Naive B cell (primary cell): Measurements from ENCODE around the gene SEMA4G. TPM values are rescaled to one million over a fixed set of nuclear protein-coding genes. Genes with fewer than 3 reads are reported as not detected.

Experiments used
- ATAC-seq, 2 donors: fragments of 150-1000 bp; cut with Tn5 transposase; 2 replicates each; pipeline ENCODE4 v1.10.0; 2021; ENCODE audit warnings: low read depth in 2 of 2, mild to moderate bottlenecking in 2 of 2, moderate library complexity in 2 of 2
- DNase-seq: peaks from one replicate; pipeline ENCODE4 v3.0.0; 2022
- H3K27ac Mint-ChIP-seq, 6 donors: one replicate each; pipeline ENCODE4 v1.8.0; 2020 to 2022; ENCODE audit warnings: mild to moderate bottlenecking in 6 of 6, mixed read lengths in 6 of 6, moderate library complexity in 5 of 6, inconsistent platforms in 2 of 6
- H3K27me3 Mint-ChIP-seq, 3 donors: one replicate each; pipeline ENCODE4 v1.8.0; 2021 to 2022; ENCODE audit warnings: mixed read lengths in 3 of 3, mild to moderate bottlenecking in 1 of 3
- H3K36me3 Mint-ChIP-seq, 2 donors: one replicate each; pipeline ENCODE4 v1.8.0; 2020 to 2022; ENCODE audit warnings: mixed read lengths in 2 of 2, inconsistent platforms in 1 of 2, mild to moderate bottlenecking in 1 of 2
- H3K4me1 Mint-ChIP-seq, 3 donors: one replicate each; pipeline ENCODE4 v1.8.0; 2020 to 2022; ENCODE audit warnings: mixed read lengths in 3 of 3, inconsistent platforms in 1 of 3, mild to moderate bottlenecking in 1 of 3, moderate library complexity in 1 of 3
- H3K4me3 Mint-ChIP-seq, 8 donors: one replicate each; pipeline ENCODE4 v1.8.0; 2020 to 2022; ENCODE audit warnings: mild to moderate bottlenecking in 8 of 8, mixed read lengths in 8 of 8, moderate library complexity in 8 of 8, inconsistent platforms in 2 of 8
- H3K9me3 Mint-ChIP-seq, 7 donors: one replicate each; pipeline ENCODE4 v1.8.0; 2020 to 2022; ENCODE audit warnings: mixed read lengths in 7 of 7, mild to moderate bottlenecking in 5 of 7, inconsistent platforms in 2 of 7, moderate library complexity in 1 of 7
- polyA plus RNA-seq, 6 donors: library from polyadenylated mRNA; unstranded; fragments of 300-500 nt; fragmentation: Illumina TruSeq; gene quantifications; one replicate each; pipeline ENCODE4 v1.2.3, GENCODE V29; 2021; ENCODE audit warnings: low read depth in 6 of 6

SEMA4G gene
- polyA plus RNA-seq, 6 donors from 2014 or later = not detected

DNA sequence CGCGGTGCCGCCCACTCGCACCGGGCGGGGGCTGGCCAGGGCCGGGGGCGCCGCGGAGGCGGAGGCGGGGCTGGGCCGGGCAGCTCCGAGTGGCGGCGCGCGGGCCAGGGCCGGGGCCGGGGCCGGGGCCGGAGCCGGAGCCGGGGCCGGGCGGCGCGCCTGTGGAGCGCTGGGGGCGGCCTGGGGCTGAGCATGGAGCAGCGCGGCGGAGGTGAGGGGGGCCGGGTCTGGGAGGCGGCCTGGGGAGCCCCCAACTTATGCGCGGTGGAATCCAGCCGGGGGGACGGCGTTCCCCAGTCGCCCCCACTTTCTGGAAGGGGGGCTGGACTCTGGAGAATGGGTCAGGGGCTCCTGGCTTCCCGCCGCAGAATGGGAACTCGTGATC lies 30.4 kb downstream of the SEMA4G start, which contains the start of gene LZTS2:
TSS of gene LZTS2 (plus strand) at position 67 of the 385 bp plus-strand sequence. CDS start 2,731 bp downstream, outside the sequence.
- Mint-ChIP-seq H3K27me3 (no peaks in the 10 kb centered on the region), H3K9me3 (no peaks in the 10 kb centered on the region), H3K4me3 (peak within 1 kb of the TSS; percentile 81 to 98 (median 90)), H3K4me1 (peaks cover 23 to 40% (median 34%) of the 10 kb centered on the region in 3 donors), H3K36me3 (no peaks in the 10 kb centered on the region), H3K27ac (peak within 1 kb of the TSS; percentile 86 to 99 (median 96))
- ATAC-seq = no peak
- no peak for DNase-seq

DNA sequence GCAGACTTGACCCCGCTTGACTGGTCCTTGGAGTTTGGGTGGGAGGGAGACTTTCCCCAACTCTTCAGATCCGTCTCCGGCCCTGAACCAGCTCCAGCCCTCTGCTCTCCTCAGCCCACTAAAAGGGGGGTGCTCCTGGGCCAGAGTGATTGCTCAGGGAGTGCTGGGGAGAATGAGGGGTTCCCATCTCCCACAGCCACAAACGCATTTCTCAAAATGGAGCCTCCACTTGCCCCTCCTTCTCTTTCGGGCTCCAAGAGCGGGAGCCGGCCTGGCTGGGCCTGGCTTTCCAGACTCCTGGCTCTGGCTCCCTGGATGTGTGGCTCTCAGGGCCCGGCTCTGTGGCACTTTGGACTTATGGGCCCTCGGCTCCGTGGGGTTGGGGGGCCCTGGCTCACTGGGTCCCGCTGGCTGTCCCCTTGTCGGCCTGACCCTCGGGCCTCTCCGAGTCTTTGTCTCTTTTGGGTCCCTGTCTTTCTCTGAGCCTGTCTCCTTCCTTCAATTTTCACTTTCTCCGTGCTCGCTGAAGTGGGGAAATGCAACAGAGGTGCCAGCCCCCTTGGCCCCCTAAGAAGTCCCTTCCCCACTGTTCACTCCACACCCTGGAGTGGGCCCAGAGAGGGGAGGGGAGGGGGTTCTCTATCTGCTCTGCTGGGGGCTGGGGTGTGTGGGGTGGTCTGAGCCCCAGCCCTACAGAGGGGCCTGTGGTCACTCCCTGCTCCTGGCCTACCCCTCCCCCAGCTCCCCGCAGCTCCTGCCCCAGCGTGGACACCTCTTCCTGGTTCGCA lies 31.0 kb downstream of the SEMA4G start:
- ATAC-seq (no peak), DNase-seq (no peak)
- peak overlapping the region in 3 of 6 donors; percentile 26 to 87 (median 86) for H3K27ac Mint-ChIP-seq
- peaks cover 23 to 40% (median 34%) of the 10 kb centered on the region in 3 donors for H3K4me1 Mint-ChIP-seq
- no peaks in the 10 kb centered on the region for H3K36me3 Mint-ChIP-seq
- peak overlapping the region; percentile 55 to 90 (median 84) for H3K4me3 Mint-ChIP-seq
- no peaks in the 10 kb centered on the region for H3K27me3 Mint-ChIP-seq
- H3K9me3 Mint-ChIP-seq = no peaks in the 10 kb centered on the region

DNA sequence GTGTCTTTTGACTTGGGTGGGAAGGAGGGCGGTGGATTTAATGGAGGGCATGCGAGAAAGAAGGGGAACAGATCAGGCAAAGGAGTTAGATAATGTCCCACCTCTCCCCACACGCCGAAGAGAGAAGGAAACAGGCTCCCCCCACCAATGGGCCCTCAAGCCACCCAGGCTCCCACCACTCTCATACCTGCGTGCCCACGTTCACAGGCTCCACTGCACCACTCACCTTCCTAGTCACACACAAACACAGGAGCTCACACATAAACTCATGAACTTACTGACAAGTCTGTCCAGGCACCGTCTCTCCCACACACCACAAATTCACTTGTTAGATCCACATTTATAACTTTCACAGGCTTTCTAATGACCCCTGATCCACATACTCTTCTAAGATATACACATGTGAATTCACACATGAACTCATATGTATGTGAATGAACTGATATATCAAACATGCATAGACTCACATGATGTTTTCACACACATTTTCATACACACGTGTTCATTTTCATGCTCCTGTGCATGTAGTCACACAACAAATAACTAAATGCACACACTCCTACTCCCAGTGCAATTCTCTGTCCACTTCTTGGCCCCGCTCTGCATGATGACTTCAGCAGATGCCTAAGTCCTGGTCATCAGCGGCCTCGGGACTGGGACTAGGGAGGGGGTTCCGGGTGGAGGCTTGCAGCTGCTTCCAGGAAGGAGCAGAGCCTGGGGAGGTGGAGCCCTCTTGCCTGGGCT lies 31.8 kb downstream of the SEMA4G start:
- DNase-seq (no peak), ATAC-seq (no peak)
- H3K27me3 Mint-ChIP-seq = no peaks in the 10 kb centered on the region
- H3K36me3 Mint-ChIP-seq = no peaks in the 10 kb centered on the region
- peak overlapping the region in 4 of 6 donors; percentile 0 to 93 (median 86) for H3K27ac Mint-ChIP-seq
- peak overlapping the region; percentile 23 to 84 (median 79) for H3K4me3 Mint-ChIP-seq
- no peaks in the 10 kb centered on the region for H3K9me3 Mint-ChIP-seq
- H3K4me1 Mint-ChIP-seq = peaks cover 23 to 34% (median 32%) of the 10 kb centered on the region in 3 donors

DNA sequence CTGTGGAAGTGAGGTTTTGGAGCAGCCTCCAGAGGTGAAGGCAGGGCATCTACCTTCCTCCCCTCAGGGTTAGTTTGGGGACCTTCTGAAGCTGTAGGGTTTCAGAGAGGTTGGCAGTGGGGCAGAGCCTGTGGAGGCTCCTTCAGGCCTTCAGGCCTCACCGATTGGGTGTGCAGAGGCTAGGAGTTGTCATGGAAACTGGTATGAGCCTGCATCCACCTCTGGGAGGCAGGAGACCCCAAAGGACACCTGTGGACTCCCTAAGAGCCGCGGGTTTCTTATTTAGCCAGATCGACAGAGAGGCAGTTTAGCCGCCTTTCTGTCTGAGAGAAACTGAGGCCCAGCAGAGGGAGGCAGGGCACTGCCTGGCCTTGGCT lies 32.3 kb downstream of the SEMA4G start:
- Mint-ChIP-seq H3K9me3 (no peaks in the 10 kb centered on the region), H3K4me1 (peaks cover 18 to 28% (median 27%) of the 10 kb centered on the region in 3 donors), H3K27ac (peak overlapping the region in 1 of 6 donors; percentile 86), H3K4me3 (peak overlapping the region in 4 of 8 donors; percentile 63 to 84 (median 76)), H3K36me3 (no peaks in the 10 kb centered on the region), H3K27me3 (no peaks in the 10 kb centered on the region)
- DNase-seq (no peak), ATAC-seq (no peak)

DNA sequence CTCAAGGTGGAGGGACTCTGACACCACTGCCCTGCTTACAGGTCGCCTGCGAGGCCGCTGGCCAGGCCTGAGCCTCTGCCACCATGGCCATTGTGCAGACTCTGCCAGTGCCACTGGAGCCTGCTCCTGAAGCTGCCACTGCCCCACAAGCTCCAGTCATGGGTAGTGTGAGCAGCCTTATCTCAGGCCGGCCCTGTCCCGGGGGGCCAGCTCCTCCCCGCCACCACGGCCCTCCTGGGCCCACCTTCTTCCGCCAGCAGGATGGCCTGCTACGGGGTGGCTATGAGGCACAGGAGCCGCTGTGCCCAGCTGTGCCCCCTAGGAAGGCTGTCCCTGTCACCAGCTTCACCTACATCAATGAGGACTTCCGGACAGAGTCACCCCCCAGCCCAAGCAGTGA lies 33.2 kb downstream of the SEMA4G start:
- H3K27me3 Mint-ChIP-seq = no peaks in the 10 kb centered on the region
- no peaks in the 10 kb centered on the region for H3K9me3 Mint-ChIP-seq
- H3K27ac Mint-ChIP-seq = no peak overlapping the region
- no peaks in the 10 kb centered on the region for H3K36me3 Mint-ChIP-seq
- ATAC-seq (no peak), DNase-seq (no peak)
- H3K4me3 Mint-ChIP-seq = no peak overlapping the region
- peaks cover 18 to 26% (median 26%) of the 10 kb centered on the region in 3 donors for H3K4me1 Mint-ChIP-seq

DNA sequence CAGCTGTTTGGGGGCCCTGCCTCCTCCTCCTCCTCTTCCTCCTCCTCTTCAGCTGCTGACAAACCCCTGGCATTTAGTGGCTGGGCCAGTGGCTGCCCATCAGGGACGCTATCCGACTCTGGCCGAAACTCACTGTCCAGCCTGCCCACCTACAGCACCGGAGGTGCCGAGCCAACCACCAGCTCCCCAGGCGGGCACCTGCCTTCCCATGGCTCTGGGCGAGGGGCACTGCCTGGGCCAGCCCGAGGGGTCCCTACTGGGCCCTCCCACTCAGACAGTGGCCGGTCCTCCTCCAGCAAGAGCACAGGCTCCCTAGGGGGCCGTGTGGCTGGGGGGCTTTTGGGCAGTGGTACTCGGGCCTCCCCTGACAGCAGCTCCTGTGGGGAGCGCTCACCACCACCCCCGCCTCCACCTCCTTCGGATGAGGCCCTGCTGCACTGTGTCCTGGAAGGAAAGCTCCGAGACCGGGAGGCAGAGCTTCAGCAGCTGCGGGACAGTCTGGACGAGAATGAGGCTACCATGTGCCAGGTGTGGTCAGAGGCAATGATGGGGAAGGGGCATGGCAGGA lies 34.4 kb downstream of the SEMA4G start:
- H3K27ac Mint-ChIP-seq = no peak overlapping the region
- no peaks in the 10 kb centered on the region for H3K27me3 Mint-ChIP-seq
- no peaks in the 10 kb centered on the region for H3K36me3 Mint-ChIP-seq
- no peak for ATAC-seq
- H3K4me3 Mint-ChIP-seq = peak overlapping the region in 1 of 8 donors; percentile 44
- no peaks in the 10 kb centered on the region for H3K9me3 Mint-ChIP-seq
- peaks cover 12 to 17% (median 16%) of the 10 kb centered on the region in 3 donors for H3K4me1 Mint-ChIP-seq
- DNase-seq = no peak

DNA sequence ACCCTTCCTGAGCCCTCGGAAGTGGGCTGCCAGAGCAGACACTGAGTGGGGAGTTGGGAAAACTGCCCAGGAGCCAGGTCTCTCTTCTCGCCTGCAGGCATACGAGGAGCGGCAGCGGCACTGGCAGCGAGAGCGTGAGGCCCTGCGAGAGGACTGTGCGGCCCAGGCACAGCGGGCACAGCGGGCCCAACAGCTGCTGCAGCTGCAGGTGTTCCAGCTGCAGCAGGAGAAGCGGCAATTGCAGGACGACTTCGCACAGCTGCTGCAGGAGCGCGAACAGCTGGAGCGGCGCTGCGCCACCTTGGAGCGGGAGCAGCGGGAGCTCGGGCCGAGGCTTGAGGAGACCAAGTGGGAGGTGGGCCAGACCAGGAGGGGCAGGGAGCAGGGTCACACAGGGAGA lies 36.1 kb downstream of the SEMA4G start:
- no peaks in the 10 kb centered on the region for H3K27me3 Mint-ChIP-seq
- no peaks in the 10 kb centered on the region for H3K9me3 Mint-ChIP-seq
- no peaks in the 10 kb centered on the region for H3K36me3 Mint-ChIP-seq
- no peak overlapping the region for H3K4me3 Mint-ChIP-seq
- peaks cover 10% of the 10 kb centered on the region in 3 donors for H3K4me1 Mint-ChIP-seq
- DNase-seq (no peak), ATAC-seq (no peak)
- H3K27ac Mint-ChIP-seq = no peak overlapping the region

DNA sequence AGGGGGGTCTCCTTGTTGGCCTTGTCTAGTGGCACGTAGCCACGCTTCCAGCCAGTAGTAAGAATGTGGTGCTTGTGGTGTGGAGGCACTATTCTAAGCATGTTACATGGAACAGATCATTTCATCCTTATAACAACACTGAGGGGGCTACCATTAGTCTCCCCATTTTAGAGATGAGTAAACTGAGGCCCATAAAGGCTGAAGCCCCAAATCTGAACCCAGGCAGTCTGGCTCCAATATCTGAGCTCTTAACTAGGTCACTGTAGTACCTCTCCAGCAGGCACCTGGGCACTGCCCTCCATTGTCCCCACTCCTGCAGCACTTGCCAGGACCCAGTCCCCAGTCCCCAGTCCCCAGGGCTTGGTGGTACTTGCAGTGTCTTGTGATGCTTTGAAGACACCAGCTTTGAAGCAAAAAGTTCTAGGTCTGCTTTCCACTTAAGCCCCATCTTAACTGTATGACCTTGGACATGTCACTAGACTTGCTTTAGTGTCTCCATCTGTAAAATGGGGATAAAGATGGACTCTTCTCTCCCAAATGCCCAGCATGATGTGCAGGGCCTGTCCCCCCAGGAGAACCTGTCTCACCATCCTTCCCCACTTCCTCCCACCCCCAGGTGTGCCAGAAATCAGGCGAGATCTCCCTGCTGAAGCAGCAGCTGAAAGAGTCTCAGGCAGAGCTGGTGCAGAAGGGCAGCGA lies 36.7 kb downstream of the SEMA4G start:
- Mint-ChIP-seq H3K9me3 (no peaks in the 10 kb centered on the region), H3K27me3 (no peaks in the 10 kb centered on the region), H3K4me3 (no peak overlapping the region), H3K36me3 (no peaks in the 10 kb centered on the region), H3K27ac (no peak overlapping the region), H3K4me1 (peaks cover 3 to 7% (median 6%) of the 10 kb centered on the region in 3 donors)
- DNase-seq = no peak
- ATAC-seq = no peak

DNA sequence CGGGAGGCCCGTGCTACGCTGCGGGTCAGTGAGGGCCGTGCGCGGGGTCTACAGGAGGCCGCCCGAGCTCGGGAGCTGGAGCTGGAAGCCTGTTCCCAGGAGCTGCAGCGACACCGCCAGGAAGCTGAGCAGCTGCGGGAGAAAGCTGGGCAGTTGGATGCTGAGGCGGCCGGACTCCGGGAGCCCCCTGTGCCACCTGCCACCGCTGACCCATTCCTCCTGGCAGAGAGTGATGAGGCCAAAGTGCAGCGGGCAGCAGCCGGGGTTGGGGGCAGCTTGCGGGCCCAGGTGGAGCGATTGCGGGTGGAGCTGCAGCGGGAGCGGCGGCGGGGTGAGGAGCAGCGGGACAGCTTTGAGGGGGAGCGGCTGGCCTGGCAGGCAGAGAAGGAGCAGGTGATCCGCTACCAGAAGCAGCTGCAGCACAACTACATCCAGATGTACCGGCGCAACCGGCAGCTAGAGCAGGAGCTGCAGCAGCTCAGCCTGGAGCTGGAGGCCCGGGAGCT lies 37.3 kb downstream of the SEMA4G start:
- H3K4me1 Mint-ChIP-seq = peaks cover 0 to 3% (median 0%) of the 10 kb centered on the region in 3 donors
- H3K36me3 Mint-ChIP-seq = no peaks in the 10 kb centered on the region
- ATAC-seq (no peak), DNase-seq (no peak)
- no peak overlapping the region for H3K27ac Mint-ChIP-seq
- H3K27me3 Mint-ChIP-seq = no peaks in the 10 kb centered on the region
- no peak overlapping the region for H3K4me3 Mint-ChIP-seq
- no peaks in the 10 kb centered on the region for H3K9me3 Mint-ChIP-seq

DNA sequence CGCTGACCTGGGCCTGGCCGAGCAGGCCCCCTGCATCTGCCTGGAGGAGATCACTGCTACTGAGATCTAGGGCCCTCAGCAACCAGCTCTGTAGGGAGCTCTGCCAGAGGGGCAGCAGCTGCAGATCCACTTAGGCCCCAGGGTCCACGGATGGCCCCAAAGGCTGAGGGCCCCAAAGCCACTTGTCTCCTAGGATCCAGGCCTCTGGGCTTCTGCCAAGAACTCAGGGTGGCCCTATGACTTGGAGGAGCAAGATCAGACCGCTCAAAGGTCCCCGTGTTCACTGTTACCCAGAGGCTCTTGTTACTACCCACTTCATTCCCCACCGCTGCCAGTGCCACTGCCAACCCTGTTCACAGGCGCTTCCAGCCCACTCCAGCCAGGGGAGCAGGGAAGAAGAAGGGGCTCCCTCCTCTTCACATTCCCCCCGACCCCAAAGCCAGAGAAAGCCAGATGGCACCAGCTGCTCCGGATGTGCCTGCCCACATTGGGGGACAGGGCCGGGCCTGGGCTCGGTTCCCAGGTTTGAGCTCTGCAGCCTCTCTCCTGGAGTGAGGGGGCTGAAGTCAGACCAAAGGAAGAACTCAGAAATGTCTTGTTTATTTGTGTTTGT lies 37.9 kb downstream of the SEMA4G start:
- no peak overlapping the region for H3K4me3 Mint-ChIP-seq
- H3K36me3 Mint-ChIP-seq = no peaks in the 10 kb centered on the region
- ATAC-seq (no peak), DNase-seq (no peak)
- H3K27ac Mint-ChIP-seq = no peak overlapping the region
- no peaks in the 10 kb centered on the region for H3K27me3 Mint-ChIP-seq
- H3K4me1 Mint-ChIP-seq = peaks cover 0 to 3% (median 0%) of the 10 kb centered on the region in 3 donors
- H3K9me3 Mint-ChIP-seq = no peaks in the 10 kb centered on the region

DNA sequence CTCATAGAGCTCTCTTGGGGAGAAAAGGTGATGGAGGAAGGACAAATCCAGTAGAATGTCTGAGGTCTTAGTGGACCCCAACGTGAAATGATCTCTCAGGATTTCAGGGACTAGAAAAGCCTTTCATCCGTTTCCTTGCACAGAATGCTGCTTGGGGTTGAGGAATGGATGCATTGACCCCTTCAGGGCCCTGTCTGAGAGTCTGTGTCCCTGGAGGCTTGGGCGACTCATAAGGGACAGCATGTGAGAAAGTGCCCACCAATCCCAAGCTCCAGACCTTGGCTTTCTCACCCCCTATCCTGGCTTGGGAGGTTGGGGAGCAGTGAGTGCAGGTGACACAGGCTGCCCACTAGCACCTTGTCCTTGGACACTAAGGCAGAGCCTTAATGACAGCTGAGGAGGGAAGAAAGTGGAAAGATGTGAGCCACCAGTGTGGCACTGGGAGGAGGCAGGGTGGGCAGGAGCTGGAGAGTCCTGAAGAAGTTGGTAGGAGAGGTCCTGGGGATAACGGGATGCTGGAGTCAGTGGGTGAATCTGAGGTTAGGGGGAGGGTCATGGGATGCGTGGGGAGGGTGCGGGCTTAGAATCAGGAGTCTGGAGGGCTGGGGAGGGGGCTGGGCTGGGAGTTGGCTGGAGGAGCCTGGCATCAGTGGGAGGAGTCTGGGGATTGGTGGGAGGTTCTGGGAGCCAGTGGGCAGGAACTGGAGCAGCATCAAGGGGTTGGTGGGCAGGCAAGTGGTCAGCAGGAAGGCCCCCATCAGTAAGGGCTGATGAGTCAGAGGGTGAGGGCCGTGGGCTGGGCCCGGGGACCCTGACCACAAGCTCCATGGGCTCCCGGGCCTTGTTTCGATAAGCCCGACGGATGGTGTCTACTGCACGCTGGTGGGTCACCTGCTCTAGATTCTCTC lies 38.9 kb downstream of the SEMA4G start:
- ATAC-seq (no peak), DNase-seq (no peak)
- Mint-ChIP-seq H3K27ac (peak overlapping the region in 1 of 6 donors; percentile 74), H3K4me1 (peaks cover 7 to 8% (median 7%) of the 10 kb centered on the region in 3 donors), H3K9me3 (no peaks in the 10 kb centered on the region), H3K4me3 (no peak overlapping the region), H3K36me3 (no peaks in the 10 kb centered on the region), H3K27me3 (peaks cover 0 to 3% (median 2%) of the 10 kb centered on the region in 3 donors)
